CD14-positive monocyte (primary cell): Measurements from ENCODE around the gene TRAFD1. TPM values are rescaled to one million over a fixed set of nuclear protein-coding genes. Genes with fewer than 3 reads are reported as not detected.
"Not testable (repeated sequence)": the region's sequence is repeated elsewhere in the genome, so short reads cannot be mapped to it uniquely, and the experiment has no call there.

Experiments
- DNase-seq, 3 donors: peaks; one replicate each; pipeline ENCODE4 v3.0.0-alpha.2; 2011 to 2022
- H2AFZ ChIP-seq: 2 replicates; pipeline ENCODE4 v1.6.0; 2012; ENCODE audit warnings: mild to moderate bottlenecking, low read depth, low read length, inconsistent platforms; ENCODE audit not compliant: insufficient read depth, poor library complexity, severe bottlenecking
- H3K27ac ChIP-seq, 2 donors: 1 replicate in 1 of 2; 2 replicates in 1 of 2; pipeline ENCODE4 v1.5.1; 2012 to 2013; ENCODE audit warnings: low read length in 2 of 2, control low read depth in 1 of 2, inconsistent platforms in 1 of 2, low read depth in 1 of 2, mild to moderate bottlenecking in 1 of 2
- H3K27me3 ChIP-seq, 2 donors: one replicate each; pipeline versions ENCODE4 v1.6.0 to v1.6.1; 2011 to 2013; ENCODE audit warnings: low read length in 2 of 2; ENCODE audit not compliant: control insufficient read depth in 2 of 2, insufficient read depth in 2 of 2
- H3K36me3 ChIP-seq, 2 donors: replicated peaks in 1 of 2; 1 replicate in 1 of 2; 2 replicates in 1 of 2; pipeline versions ENCODE4 v1.5.1 to v1.6.1; 2012 to 2013; ENCODE audit warnings: low read length in 2 of 2, control low read depth in 1 of 2, inconsistent platforms in 1 of 2, mild to moderate bottlenecking in 1 of 2; ENCODE audit not compliant: insufficient read depth in 2 of 2, control insufficient read depth in 1 of 2
- H3K4me1 ChIP-seq, 2 donors: 1 replicate in 1 of 2; 2 replicates in 1 of 2; pipeline versions ENCODE4 v1.5.1 to v1.6.1; 2012 to 2013; ENCODE audit warnings: low read length in 2 of 2, control low read depth in 1 of 2, inconsistent platforms in 1 of 2, mild to moderate bottlenecking in 1 of 2, moderate library complexity in 1 of 2; ENCODE audit not compliant: insufficient read depth in 2 of 2, control insufficient read depth in 1 of 2
- H3K4me2 ChIP-seq: replicated peaks from 2 replicates; pipeline ENCODE3; 2012; ENCODE audit warnings: low read length, moderate library complexity, mild to moderate bottlenecking; ENCODE audit not compliant: poor library complexity, severe bottlenecking; ENCODE audit errors: extremely low read depth
- H3K4me3 ChIP-seq, 3 experiments: fragments of 200-600 bp in 1 of 3; sonication (generic) in 1 of 3; replicated peaks in 1 of 3; 1 replicate in 2 of 3; 2 replicates in 1 of 3; pipeline ENCODE4 v1.5.1; 2011 to 2013; ENCODE audit warnings: low read length in 3 of 3, mild to moderate bottlenecking in 3 of 3, control low read depth in 2 of 3, low read depth in 2 of 3, inconsistent platforms in 1 of 3, moderate library complexity in 1 of 3
- H3K79me2 ChIP-seq: 2 replicates; pipeline ENCODE4 v1.6.0; 2012; ENCODE audit warnings: mild to moderate bottlenecking, control low read depth, inconsistent platforms, low read length, moderate library complexity; ENCODE audit not compliant: insufficient read depth
- H3K9ac ChIP-seq: 2 replicates; pipeline ENCODE4 v1.6.0; 2017; ENCODE audit warnings: low read length, mild to moderate bottlenecking; ENCODE audit not compliant: insufficient read depth, poor library complexity, severe bottlenecking
- H3K9me3 ChIP-seq, 2 donors: replicated peaks in 1 of 2; 1 replicate in 1 of 2; 2 replicates in 1 of 2; pipeline versions ENCODE4 v1.5.1 to v1.6.1; 2012 to 2013; ENCODE audit warnings: low read length in 2 of 2, control low read depth in 1 of 2; ENCODE audit not compliant: control insufficient read depth in 1 of 2, insufficient read depth in 1 of 2
- H4K20me1 ChIP-seq: 2 replicates; pipeline ENCODE4 v1.6.0; 2012; ENCODE audit warnings: mild to moderate bottlenecking, low read length, control low read depth, moderate library complexity; ENCODE audit not compliant: insufficient read depth
- H3K27ac Mint-ChIP-seq, 7 donors: one replicate each; pipeline ENCODE4 v1.8.0; 2020; ENCODE audit warnings: mild to moderate bottlenecking in 7 of 7, mixed read lengths in 7 of 7, moderate library complexity in 6 of 7, inconsistent platforms in 2 of 7
- H3K27me3 Mint-ChIP-seq, 3 donors: one replicate each; pipeline ENCODE4 v1.8.0; 2021 to 2022; ENCODE audit warnings: low read depth in 3 of 3, mild to moderate bottlenecking in 3 of 3, mixed read lengths in 3 of 3, moderate library complexity in 3 of 3, inconsistent platforms in 1 of 3
- H3K36me3 Mint-ChIP-seq, 2 donors: one replicate each; pipeline ENCODE4 v1.8.0; 2020; ENCODE audit warnings: mixed read lengths in 2 of 2, inconsistent platforms in 1 of 2, mild to moderate bottlenecking in 1 of 2
- H3K4me1 Mint-ChIP-seq: one replicate; pipeline ENCODE4 v1.8.0; 2020; ENCODE audit warnings: mild to moderate bottlenecking, mixed read lengths
- H3K4me3 Mint-ChIP-seq, 2 donors: one replicate each; pipeline ENCODE4 v1.8.0; 2020; ENCODE audit warnings: mild to moderate bottlenecking in 2 of 2, mixed read lengths in 2 of 2, moderate library complexity in 1 of 2
- H3K9me3 Mint-ChIP-seq, 7 donors: one replicate each; pipeline ENCODE4 v1.8.0; 2020 to 2022; ENCODE audit warnings: mixed read lengths in 7 of 7, mild to moderate bottlenecking in 6 of 7, moderate library complexity in 6 of 7, inconsistent platforms in 2 of 7
- WGBS: methylation state at CpG from one replicate; pipeline ENCODE4 v1.1.5; 2013; ENCODE audit warnings: missing lambda C conversion rate; ENCODE audit not compliant: insufficient coverage; 5-methylcytosine and 5-hydroxymethylcytosine counted together
- intact Hi-C, 2 donors: fragments of 100-400 bp; cut with micrococcal nuclease; formaldehyde crosslinking; loops; one replicate each; pipeline versions ENCODE4 v1.15.0 to v1.15.1; 2023
- polyA plus RNA-seq, 3 donors: library from polyadenylated mRNA; depleted of rRNA in 1 of 3; unstranded in 2 of 3; stranded (reverse) in 1 of 3; fragments of 300-500 nt in 2 of 3; fragments of >200 nt in 1 of 3; fragmentation: Illumina TruSeq in 2 of 3; gene quantifications; 1 replicate in 2 of 3; 2 replicates in 1 of 3; pipeline ENCODE4 v1.2.3, GENCODE V29; 2012 to 2021
- TF ChIP-seq, protein P1 (sequence below): fragments of 200-600 bp; IDR thresholded peaks from one replicate; pipeline ENCODE4 v1.8.0; 2022; ENCODE audit warnings: antibody characterized with exemption, mild to moderate bottlenecking

TRAFD1 gene
- polyA plus RNA-seq, 3 donors, result 35.2 to 83.6 (median 82.3) TPM

DNA sequence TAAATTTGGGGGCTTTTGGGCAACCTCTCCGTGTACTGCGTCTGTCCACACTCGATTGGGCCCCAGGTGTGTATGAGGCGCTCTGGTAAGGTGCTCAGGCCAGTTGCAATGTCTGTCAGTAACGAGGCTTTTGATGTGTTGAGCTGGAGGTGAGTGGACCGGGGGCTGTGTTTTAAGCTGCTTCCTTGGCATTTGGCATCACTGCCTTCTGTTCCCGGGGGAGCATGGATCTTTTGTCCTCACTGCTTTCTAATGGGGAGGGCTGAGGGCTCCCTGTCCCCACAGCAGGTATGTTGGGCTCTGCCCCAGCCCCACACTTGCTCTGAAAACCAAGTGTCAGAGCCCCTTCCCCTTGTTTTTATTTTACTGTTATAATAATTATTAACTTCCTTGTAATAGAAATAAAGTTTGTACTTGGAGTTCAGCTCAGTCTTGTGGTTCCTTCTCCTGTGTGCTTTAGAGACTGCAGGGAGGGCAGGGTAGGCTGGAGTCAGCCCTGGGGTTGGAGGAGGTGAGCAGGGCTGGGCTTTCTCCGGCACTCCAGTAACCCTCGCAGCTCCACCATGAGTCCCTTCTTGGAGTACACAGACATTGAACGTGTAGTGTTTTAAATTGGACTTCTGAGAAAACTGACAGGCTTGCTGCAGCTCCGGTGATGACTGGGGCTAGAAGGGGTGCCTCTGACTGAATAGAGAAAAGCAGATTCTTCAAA is 28.0 kb downstream of the TRAFD1 start:
- Mint-ChIP-seq H3K4me3 (no peak overlapping the region), H3K4me1 (no peaks in the 10 kb centered on the region), H3K27me3 (peaks cover 0 to 2% (median 1%) of the 10 kb centered on the region in 3 donors), H3K9me3 (peaks cover 0 to 15% (median 5%) of the 10 kb centered on the region in 7 donors), H3K27ac (peak overlapping the region in 5 of 7 donors; percentile 22 to 73 (median 53)), H3K36me3 (peaks cover 84 to 100% of the 10 kb centered on the region in 2 donors)
- TF ChIP-seq, protein P1, sequence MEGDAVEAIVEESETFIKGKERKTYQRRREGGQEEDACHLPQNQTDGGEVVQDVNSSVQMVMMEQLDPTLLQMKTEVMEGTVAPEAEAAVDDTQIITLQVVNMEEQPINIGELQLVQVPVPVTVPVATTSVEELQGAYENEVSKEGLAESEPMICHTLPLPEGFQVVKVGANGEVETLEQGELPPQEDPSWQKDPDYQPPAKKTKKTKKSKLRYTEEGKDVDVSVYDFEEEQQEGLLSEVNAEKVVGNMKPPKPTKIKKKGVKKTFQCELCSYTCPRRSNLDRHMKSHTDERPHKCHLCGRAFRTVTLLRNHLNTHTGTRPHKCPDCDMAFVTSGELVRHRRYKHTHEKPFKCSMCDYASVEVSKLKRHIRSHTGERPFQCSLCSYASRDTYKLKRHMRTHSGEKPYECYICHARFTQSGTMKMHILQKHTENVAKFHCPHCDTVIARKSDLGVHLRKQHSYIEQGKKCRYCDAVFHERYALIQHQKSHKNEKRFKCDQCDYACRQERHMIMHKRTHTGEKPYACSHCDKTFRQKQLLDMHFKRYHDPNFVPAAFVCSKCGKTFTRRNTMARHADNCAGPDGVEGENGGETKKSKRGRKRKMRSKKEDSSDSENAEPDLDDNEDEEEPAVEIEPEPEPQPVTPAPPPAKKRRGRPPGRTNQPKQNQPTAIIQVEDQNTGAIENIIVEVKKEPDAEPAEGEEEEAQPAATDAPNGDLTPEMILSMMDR, result no peak
- no peak overlapping the region for H3K27ac ChIP-seq
- H3K4me2 ChIP-seq, result no peak overlapping the region
- DNase-seq, result no peak
- peaks cover 1 to 4% of the 10 kb centered on the region in 2 donors for H3K9me3 ChIP-seq
- no peak overlapping the region for H3K9ac ChIP-seq
- no peaks in the 10 kb centered on the region for H3K79me2 ChIP-seq
- no peak overlapping the region for H2AFZ ChIP-seq
- H3K36me3 ChIP-seq, result peaks cover 63 to 86% of the 10 kb centered on the region in 2 donors
- H3K4me1 ChIP-seq, result no peaks in the 10 kb centered on the region
- H3K27me3 ChIP-seq, result no peaks in the 10 kb centered on the region
- WGBS, result 98% methylated on average over 10 of the region's 11 CpGs
- peaks cover 52% of the 10 kb centered on the region for H4K20me1 ChIP-seq
- H3K4me3 ChIP-seq, result no peak overlapping the region
- intact Hi-C loops, result no loop called here

DNA sequence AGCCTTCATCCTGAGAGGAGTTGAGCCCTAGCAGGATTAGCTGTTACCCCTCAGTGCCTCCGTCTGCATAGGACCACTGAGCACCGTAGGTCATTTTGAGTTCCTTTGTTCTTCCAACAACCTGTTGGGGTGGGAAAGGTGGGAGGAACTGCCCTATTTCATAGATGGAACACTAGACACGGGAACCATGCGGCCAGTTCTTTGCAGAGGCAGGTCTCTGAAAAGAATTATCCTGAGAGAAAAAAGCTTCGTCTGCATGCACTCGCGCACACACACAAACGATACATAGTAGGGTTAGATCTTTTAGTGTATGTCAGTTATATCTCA is 28.5 kb downstream of the TRAFD1 start:
- H3K9me3 Mint-ChIP-seq, result peaks cover 3 to 15% (median 9%) of the 10 kb centered on the region in 7 donors
- peak overlapping the region in 1 of 7 donors; percentile 18 for H3K27ac Mint-ChIP-seq
- no peak overlapping the region for H2AFZ ChIP-seq
- H3K36me3 Mint-ChIP-seq, result peaks cover 84 to 100% of the 10 kb centered on the region in 2 donors
- intact Hi-C loops, result no loop called here
- H3K9ac ChIP-seq, result no peak overlapping the region
- no peak overlapping the region for H3K27ac ChIP-seq
- no peak overlapping the region for H3K4me3 ChIP-seq
- TF ChIP-seq, protein P1, result no peak
- no peaks in the 10 kb centered on the region for H3K4me1 ChIP-seq
- H3K4me3 Mint-ChIP-seq, result no peak overlapping the region
- WGBS, result 90% methylated on average over 2 of the region's 8 CpGs
- no peaks in the 10 kb centered on the region for H3K27me3 ChIP-seq
- peaks cover 47% of the 10 kb centered on the region for H4K20me1 ChIP-seq
- H3K27me3 Mint-ChIP-seq, result peaks cover 0 to 2% (median 1%) of the 10 kb centered on the region in 3 donors
- peaks cover 5 to 6% of the 10 kb centered on the region in 2 donors for H3K9me3 ChIP-seq
- no peaks in the 10 kb centered on the region for H3K79me2 ChIP-seq
- no peak for DNase-seq
- no peak overlapping the region for H3K4me2 ChIP-seq
- H3K4me1 Mint-ChIP-seq, result no peaks in the 10 kb centered on the region
- peaks cover 64 to 86% of the 10 kb centered on the region in 2 donors for H3K36me3 ChIP-seq

DNA sequence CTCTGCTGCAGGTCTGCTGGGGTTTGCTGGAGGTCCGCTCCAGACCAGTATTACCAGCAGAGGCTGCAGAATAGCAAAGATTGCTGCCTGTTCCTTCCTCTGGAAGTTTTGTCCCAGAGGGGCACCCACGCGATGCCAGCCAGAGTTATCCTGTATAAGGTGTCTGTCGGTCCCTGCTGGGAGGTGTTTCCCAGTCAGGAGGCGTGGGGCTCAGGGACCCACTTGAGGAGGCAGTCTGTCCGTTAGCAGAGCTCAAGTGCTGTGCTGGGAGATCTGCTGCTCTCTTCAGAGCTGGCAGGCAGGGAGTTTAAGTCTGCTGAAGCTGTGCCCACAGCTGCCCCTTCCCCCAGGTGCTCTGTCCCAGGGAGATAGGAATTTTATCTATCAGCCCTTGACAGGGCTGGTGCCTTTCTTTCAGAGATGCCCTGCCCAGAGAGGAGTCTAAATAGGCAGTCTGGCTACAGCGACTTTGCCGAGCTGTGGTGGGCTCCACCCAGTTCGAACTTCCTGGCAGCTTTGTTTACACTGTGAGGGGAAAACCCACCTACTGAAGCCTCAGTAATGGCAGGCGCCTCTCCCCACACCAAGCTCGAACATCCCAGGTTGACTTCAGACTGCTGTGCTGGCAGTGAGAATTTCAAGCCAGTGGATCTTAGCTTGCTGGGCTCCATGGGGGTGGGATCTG is 33.2 kb downstream of the TRAFD1 start:
- H3K36me3 Mint-ChIP-seq, result peaks cover 82 to 95% of the 10 kb centered on the region in 2 donors
- H3K4me1 ChIP-seq, H3K27me3 Mint-ChIP-seq, H3K4me3 Mint-ChIP-seq, H3K4me1 Mint-ChIP-seq, H2AFZ ChIP-seq, H3K79me2 ChIP-seq, H3K9me3 ChIP-seq, DNase-seq, H3K4me3 ChIP-seq, H3K27me3 ChIP-seq, intact Hi-C loops, H3K4me2 ChIP-seq, H3K9ac ChIP-seq, H3K27ac ChIP-seq: not testable (repeated sequence)
- 93% methylated on average over 9 of the region's 11 CpGs for WGBS
- peak overlapping the region in 1 of 7 donors; percentile 11 for H3K27ac Mint-ChIP-seq
- peaks cover 3 to 15% (median 11%) of the 10 kb centered on the region in 7 donors for H3K9me3 Mint-ChIP-seq
- peaks cover 51 to 86% of the 10 kb centered on the region in 2 donors for H3K36me3 ChIP-seq
- peaks cover 16% of the 10 kb centered on the region for H4K20me1 ChIP-seq
